Uterus (tissue), 2 donors: ENCODE measurements around the gene KDM2B.

Experiments used
- CTCF ChIP-seq, 4 experiments: fragments of 200-600 bp in 2 of 4; fragments of 450-650 bp in 2 of 4; sonication (generic) in 2 of 4; IDR thresholded peaks; one replicate each; pipeline ENCODE4 v1.5.1; 2016 to 2019; ENCODE audit warnings: antibody characterized with exemption in 4 of 4, mild to moderate bottlenecking in 2 of 4, moderate library complexity in 1 of 4
- POLR2A ChIP-seq, 2 donors: fragments of 450-650 bp; IDR thresholded peaks; one replicate each; pipeline ENCODE4 v1.6.1; 2016; ENCODE audit warnings: antibody characterized with exemption in 2 of 2, mild to moderate bottlenecking in 1 of 2, moderate library complexity in 1 of 2

- TF ChIP-seq POLR2A (IDR thresholded peaks at IDR 0.05) (no peak), CTCF (IDR thresholded peaks at IDR 0.05) (no peak)
These were observed 1.9 kb upstream of the KDM2B start for GRCh38 chr12:121582583-121583333.
